CD14-positive monocyte (primary cell): Measurements from ENCODE around the gene SYNE2. TPM values are rescaled to one million over a fixed set of nuclear protein-coding genes. Genes with fewer than 3 reads are reported as not detected.
"Not testable (repeated sequence)": the region's sequence is repeated elsewhere in the genome, so short reads cannot be mapped to it uniquely, and the experiment has no call there.

Experiments used
- DNase-seq, 3 donors: peaks; one replicate each; pipeline ENCODE4 v3.0.0-alpha.2; 2011 to 2022
- H2AFZ ChIP-seq: 2 replicates; pipeline ENCODE4 v1.6.0; 2012; ENCODE audit warnings: mild to moderate bottlenecking, low read depth, low read length, inconsistent platforms; ENCODE audit not compliant: insufficient read depth, poor library complexity, severe bottlenecking
- H3K27ac ChIP-seq, 2 donors: 1 replicate in 1 of 2; 2 replicates in 1 of 2; pipeline ENCODE4 v1.5.1; 2012 to 2013; ENCODE audit warnings: low read length in 2 of 2, control low read depth in 1 of 2, inconsistent platforms in 1 of 2, low read depth in 1 of 2, mild to moderate bottlenecking in 1 of 2
- H3K27me3 ChIP-seq, 2 donors: one replicate each; pipeline versions ENCODE4 v1.6.0 to v1.6.1; 2011 to 2013; ENCODE audit warnings: low read length in 2 of 2; ENCODE audit not compliant: control insufficient read depth in 2 of 2, insufficient read depth in 2 of 2
- H3K36me3 ChIP-seq, 2 donors: replicated peaks in 1 of 2; 1 replicate in 1 of 2; 2 replicates in 1 of 2; pipeline versions ENCODE4 v1.5.1 to v1.6.1; 2012 to 2013; ENCODE audit warnings: low read length in 2 of 2, control low read depth in 1 of 2, inconsistent platforms in 1 of 2, mild to moderate bottlenecking in 1 of 2; ENCODE audit not compliant: insufficient read depth in 2 of 2, control insufficient read depth in 1 of 2
- H3K4me1 ChIP-seq, 2 donors: 1 replicate in 1 of 2; 2 replicates in 1 of 2; pipeline versions ENCODE4 v1.5.1 to v1.6.1; 2012 to 2013; ENCODE audit warnings: low read length in 2 of 2, control low read depth in 1 of 2, inconsistent platforms in 1 of 2, mild to moderate bottlenecking in 1 of 2, moderate library complexity in 1 of 2; ENCODE audit not compliant: insufficient read depth in 2 of 2, control insufficient read depth in 1 of 2
- H3K4me2 ChIP-seq: replicated peaks from 2 replicates; pipeline ENCODE3; 2012; ENCODE audit warnings: low read length, moderate library complexity, mild to moderate bottlenecking; ENCODE audit not compliant: poor library complexity, severe bottlenecking; ENCODE audit errors: extremely low read depth
- H3K4me3 ChIP-seq, 3 experiments: fragments of 200-600 bp in 1 of 3; sonication (generic) in 1 of 3; replicated peaks in 1 of 3; 1 replicate in 2 of 3; 2 replicates in 1 of 3; pipeline ENCODE4 v1.5.1; 2011 to 2013; ENCODE audit warnings: low read length in 3 of 3, mild to moderate bottlenecking in 3 of 3, control low read depth in 2 of 3, low read depth in 2 of 3, inconsistent platforms in 1 of 3, moderate library complexity in 1 of 3
- H3K79me2 ChIP-seq: 2 replicates; pipeline ENCODE4 v1.6.0; 2012; ENCODE audit warnings: mild to moderate bottlenecking, control low read depth, inconsistent platforms, low read length, moderate library complexity; ENCODE audit not compliant: insufficient read depth
- H3K9ac ChIP-seq: 2 replicates; pipeline ENCODE4 v1.6.0; 2017; ENCODE audit warnings: low read length, mild to moderate bottlenecking; ENCODE audit not compliant: insufficient read depth, poor library complexity, severe bottlenecking
- H3K9me3 ChIP-seq, 2 donors: replicated peaks in 1 of 2; 1 replicate in 1 of 2; 2 replicates in 1 of 2; pipeline versions ENCODE4 v1.5.1 to v1.6.1; 2012 to 2013; ENCODE audit warnings: low read length in 2 of 2, control low read depth in 1 of 2; ENCODE audit not compliant: control insufficient read depth in 1 of 2, insufficient read depth in 1 of 2
- H4K20me1 ChIP-seq: 2 replicates; pipeline ENCODE4 v1.6.0; 2012; ENCODE audit warnings: mild to moderate bottlenecking, low read length, control low read depth, moderate library complexity; ENCODE audit not compliant: insufficient read depth
- H3K27ac Mint-ChIP-seq, 7 donors: one replicate each; pipeline ENCODE4 v1.8.0; 2020; ENCODE audit warnings: mild to moderate bottlenecking in 7 of 7, mixed read lengths in 7 of 7, moderate library complexity in 6 of 7, inconsistent platforms in 2 of 7
- H3K27me3 Mint-ChIP-seq, 3 donors: one replicate each; pipeline ENCODE4 v1.8.0; 2021 to 2022; ENCODE audit warnings: low read depth in 3 of 3, mild to moderate bottlenecking in 3 of 3, mixed read lengths in 3 of 3, moderate library complexity in 3 of 3, inconsistent platforms in 1 of 3
- H3K36me3 Mint-ChIP-seq, 2 donors: one replicate each; pipeline ENCODE4 v1.8.0; 2020; ENCODE audit warnings: mixed read lengths in 2 of 2, inconsistent platforms in 1 of 2, mild to moderate bottlenecking in 1 of 2
- H3K4me1 Mint-ChIP-seq: one replicate; pipeline ENCODE4 v1.8.0; 2020; ENCODE audit warnings: mild to moderate bottlenecking, mixed read lengths
- H3K4me3 Mint-ChIP-seq, 2 donors: one replicate each; pipeline ENCODE4 v1.8.0; 2020; ENCODE audit warnings: mild to moderate bottlenecking in 2 of 2, mixed read lengths in 2 of 2, moderate library complexity in 1 of 2
- H3K9me3 Mint-ChIP-seq, 7 donors: one replicate each; pipeline ENCODE4 v1.8.0; 2020 to 2022; ENCODE audit warnings: mixed read lengths in 7 of 7, mild to moderate bottlenecking in 6 of 7, moderate library complexity in 6 of 7, inconsistent platforms in 2 of 7
- CTCF ChIP-seq: fragments of 200-600 bp; IDR thresholded peaks from one replicate; pipeline ENCODE4 v1.8.0; 2022; ENCODE audit warnings: antibody characterized with exemption, mild to moderate bottlenecking
- WGBS: methylation state at CpG from one replicate; pipeline ENCODE4 v1.1.5; 2013; ENCODE audit warnings: missing lambda C conversion rate; ENCODE audit not compliant: insufficient coverage; 5-methylcytosine and 5-hydroxymethylcytosine counted together
- intact Hi-C, 2 donors: fragments of 100-400 bp; cut with micrococcal nuclease; formaldehyde crosslinking; loops; one replicate each; pipeline versions ENCODE4 v1.15.0 to v1.15.1; 2023
- polyA plus RNA-seq, 3 donors: library from polyadenylated mRNA; depleted of rRNA in 1 of 3; unstranded in 2 of 3; stranded (reverse) in 1 of 3; fragments of 300-500 nt in 2 of 3; fragments of >200 nt in 1 of 3; fragmentation: Illumina TruSeq in 2 of 3; gene quantifications; 1 replicate in 2 of 3; 2 replicates in 1 of 3; pipeline ENCODE4 v1.2.3, GENCODE V29; 2012 to 2021

Gene SYNE2
- polyA plus RNA-seq, 3 donors, result 0.06 to 0.46 (median 0.44) TPM

- H3K4me1 ChIP-seq, result no peaks in the 10 kb centered on the region
- H2AFZ ChIP-seq, result no peak overlapping the region
- Mint-ChIP-seq H3K4me3 (no peak overlapping the region), H3K27ac (no peak overlapping the region), H3K27me3 (peaks cover 25 to 47% (median 39%) of the 10 kb centered on the region in 3 donors), H3K4me1 (no peaks in the 10 kb centered on the region), H3K36me3 (no peaks in the 10 kb centered on the region), H3K9me3 (peaks cover 0 to 2% (median 0%) of the 10 kb centered on the region in 7 donors)
- peaks cover 10 to 33% of the 10 kb centered on the region in 2 donors for H3K27me3 ChIP-seq
- no peaks in the 10 kb centered on the region for H4K20me1 ChIP-seq
- H3K9ac ChIP-seq, result no peak overlapping the region
- no peak for TF ChIP-seq CTCF
- H3K36me3 ChIP-seq, result no peaks in the 10 kb centered on the region
- H3K27ac ChIP-seq, result no peak overlapping the region
- H3K9me3 ChIP-seq, result no peaks in the 10 kb centered on the region
- H3K79me2 ChIP-seq, result no peaks in the 10 kb centered on the region
- H3K4me3 ChIP-seq, result no peak overlapping the region
- H3K4me2 ChIP-seq, result no peak overlapping the region
- DNase-seq, result no peak
- intact Hi-C loops, result no loop called here
- no CpG with 5 or more reads among the region's 6 CpGs for WGBS
Measured at GRCh38 chr14:63863004-63863403, 10.2 kb downstream of the SYNE2 start.

- H3K9me3 Mint-ChIP-seq, H3K4me1 Mint-ChIP-seq, H3K4me3 Mint-ChIP-seq, H3K36me3 Mint-ChIP-seq, H3K27ac ChIP-seq, H3K4me2 ChIP-seq, H4K20me1 ChIP-seq, intact Hi-C loops, H3K4me3 ChIP-seq, H3K9ac ChIP-seq, H2AFZ ChIP-seq, H3K9me3 ChIP-seq, H3K36me3 ChIP-seq, H3K79me2 ChIP-seq, H3K4me1 ChIP-seq, DNase-seq, H3K27ac Mint-ChIP-seq: not testable (repeated sequence)
- H3K27me3 Mint-ChIP-seq, result peaks cover 17 to 45% (median 29%) of the 10 kb centered on the region in 3 donors
- peaks cover 7 to 27% of the 10 kb centered on the region in 2 donors for H3K27me3 ChIP-seq
- WGBS, result no CpG with 5 or more reads among the region's 2 CpGs
Measured at GRCh38 chr14:63864775-63865174, 12.0 kb downstream of the SYNE2 start.
